ENCODE results near the gene ATG2A.

The ATG2A gene

DNA sequence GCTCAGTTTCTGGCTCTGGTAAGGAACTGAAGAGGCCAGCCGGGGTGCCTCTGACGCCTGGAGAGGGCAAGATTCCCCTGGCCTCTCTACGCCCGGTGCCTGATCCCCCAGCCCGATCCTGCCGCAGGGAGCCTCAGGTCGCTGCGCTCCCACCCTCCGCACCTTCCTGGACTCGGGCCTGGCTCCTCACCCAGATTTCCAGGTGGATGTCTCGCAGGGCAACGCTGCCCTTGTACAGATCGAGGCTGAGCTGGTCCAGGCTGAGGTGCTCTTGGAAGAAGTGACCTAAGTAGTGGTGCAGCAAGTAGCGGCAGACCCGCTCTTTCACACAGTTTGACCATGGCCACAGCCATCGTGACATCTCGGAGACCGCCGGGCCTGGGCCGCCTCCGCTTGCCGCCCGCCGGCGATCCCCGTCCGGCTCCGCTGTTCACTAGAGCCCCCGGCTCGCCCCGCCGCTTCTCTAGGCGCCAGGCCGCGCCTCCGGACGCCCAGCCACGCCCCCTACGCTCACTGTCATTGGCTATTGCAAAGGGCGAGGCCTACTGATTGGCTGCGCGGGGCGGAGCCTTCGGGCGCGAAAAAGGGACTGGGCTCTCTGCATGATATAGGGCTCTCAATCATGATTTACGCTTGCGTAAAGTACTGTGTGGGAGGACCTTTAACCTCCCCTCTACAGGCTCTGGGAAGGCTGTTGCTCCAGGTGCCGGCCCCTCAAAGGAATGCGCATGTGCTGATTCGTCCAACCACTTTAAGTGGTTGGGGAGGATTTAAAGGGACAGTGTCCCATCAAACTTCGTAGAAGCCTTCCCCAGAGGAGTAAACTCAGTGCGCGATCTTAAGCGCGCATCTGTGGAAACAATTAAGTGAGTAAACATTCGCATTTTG lies at the start of gene ATG2A:
TSS of gene ATG2A (minus strand) at position 435 of the 888 bp plus-strand sequence. CDS start at position 361, 74 bp downstream.
- peak; percentile 99 for DNase-seq

DNA sequence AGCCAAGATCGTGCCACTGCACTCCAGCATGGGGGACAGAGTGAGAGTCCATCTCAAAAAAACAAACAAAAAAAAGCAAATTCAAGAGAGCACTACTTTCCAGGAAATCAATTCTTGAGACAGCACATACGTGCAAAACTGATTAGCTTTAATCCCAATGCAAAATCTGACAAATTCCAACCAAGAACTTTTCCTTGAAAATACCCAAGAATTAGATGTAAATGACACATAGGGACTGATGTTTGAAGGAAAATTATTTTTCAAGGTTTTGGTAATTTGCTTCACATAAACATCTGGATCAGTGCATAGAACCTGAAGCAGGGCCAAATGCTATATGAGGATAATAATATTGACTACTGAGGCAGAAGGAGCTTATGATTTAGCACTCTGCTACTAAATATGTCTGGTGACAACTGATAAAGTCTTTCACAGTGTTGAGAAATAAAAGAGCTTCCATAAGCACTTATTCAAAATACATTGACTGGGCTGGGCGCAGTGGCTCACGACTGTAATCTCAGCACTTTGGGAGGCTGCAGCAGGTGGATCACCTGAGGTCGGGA lies 46.1 kb upstream of the ATG2A start:
- no peak for DNase-seq

DNA sequence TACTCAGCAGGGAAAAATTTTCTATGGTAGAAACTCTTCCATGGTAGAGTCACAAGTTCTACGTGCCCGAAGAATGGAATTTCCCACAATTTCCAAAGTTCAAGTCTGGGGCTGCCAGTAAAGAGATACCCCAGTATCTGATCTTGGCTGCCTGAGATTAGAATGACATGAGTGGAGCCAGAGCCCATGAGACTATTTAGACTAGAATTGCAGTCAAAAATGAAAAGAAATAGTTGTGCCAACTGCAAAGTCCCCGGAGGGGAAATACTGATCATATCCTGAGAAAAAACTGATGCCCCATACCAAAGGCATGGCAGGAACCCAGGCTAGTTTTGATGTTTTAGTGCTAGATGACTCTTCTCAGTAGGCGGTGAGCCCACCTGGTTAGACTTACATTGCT lies 43.7 kb upstream of the ATG2A start:
- DNase-seq, result no peak

DNA sequence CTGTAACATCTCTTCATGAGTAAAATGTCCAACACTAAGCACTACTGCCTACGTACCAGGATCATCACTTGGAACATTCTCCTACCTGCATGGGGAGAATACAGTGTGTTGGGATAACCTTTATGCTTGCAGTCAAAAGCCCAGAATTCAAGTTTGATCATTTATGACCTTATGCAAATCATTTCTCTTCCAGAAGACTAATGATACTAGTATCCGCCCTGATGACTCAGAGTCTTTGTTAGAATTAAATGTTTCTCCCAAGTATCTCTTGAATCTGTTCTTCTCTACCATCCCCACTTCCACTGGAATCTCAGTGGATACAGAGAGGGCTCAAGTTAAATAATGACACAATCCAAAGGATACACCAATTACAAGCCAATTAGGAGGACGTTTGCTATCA lies 42.5 kb upstream of the ATG2A start:
- no peak for DNase-seq

DNA sequence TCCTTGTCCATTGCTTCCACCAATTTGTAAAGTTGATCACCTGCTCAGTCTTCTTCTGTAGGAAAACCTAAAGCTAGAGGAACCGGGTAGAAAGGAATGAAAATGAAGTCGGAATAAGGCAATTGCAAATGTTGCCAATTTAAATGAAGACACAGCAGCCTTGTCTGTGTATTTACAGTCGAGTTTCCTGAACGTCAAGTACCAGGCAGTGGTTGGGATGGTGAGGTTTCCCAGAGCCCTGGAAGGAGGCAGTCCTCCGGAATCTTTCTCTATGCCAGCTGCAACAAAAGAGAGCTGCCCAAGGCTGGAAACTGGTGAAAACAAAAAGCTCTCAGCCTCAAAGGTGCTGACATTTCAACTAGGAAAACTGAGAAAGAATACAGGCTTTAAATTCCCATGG lies 37.2 kb upstream of the ATG2A start:
- DNase-seq, result no peak

DNA sequence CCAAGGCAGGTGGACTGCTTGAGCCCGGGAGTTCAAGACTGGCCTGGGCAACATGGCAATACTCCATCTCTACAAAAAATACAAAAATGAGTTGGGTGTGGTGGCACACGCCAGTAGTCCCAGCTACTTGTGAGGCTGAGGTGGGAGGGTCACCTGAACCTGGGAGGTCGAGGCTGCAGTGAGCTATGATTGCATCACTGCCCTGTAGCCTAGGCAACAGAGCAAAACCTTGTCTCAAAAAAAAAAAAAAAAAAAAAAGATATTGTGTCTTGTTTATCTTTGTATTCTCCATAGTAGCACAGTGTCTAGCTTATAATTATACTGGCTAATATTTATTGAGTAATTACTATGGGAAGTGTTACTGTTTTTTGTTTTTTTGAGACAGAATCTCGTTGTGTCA lies 34.5 kb upstream of the ATG2A start:
- DNase-seq, result no peak

DNA sequence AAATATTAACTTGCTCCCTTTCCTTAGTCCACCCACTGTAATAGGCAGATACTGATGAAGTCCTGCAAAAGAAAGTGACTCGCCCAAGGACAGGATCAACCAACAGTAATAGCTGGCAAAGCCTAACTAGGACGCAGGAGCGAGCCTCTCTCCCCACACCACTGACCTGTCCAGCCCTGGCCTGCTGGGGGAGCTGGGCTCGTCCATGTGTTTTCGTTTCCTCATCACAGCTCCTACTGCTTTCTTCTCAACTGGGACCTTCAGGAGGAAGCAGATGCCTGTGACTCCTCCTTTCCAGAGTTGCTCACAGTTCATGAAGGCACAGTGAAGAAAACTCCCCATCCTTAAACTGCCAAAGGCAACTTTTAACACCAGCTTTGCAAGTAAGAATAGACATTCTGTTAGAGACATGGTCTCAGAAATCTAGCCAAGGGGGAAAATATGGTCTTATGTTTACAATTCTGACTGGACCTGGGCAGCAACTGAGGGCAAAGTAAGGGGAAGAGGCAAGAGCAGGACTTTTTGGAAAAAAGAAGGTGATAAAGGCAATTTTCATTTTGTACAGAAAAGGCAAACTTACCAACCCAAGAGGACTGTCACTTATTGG lies 30.3 kb upstream of the ATG2A start:
- no peak for DNase-seq

DNA sequence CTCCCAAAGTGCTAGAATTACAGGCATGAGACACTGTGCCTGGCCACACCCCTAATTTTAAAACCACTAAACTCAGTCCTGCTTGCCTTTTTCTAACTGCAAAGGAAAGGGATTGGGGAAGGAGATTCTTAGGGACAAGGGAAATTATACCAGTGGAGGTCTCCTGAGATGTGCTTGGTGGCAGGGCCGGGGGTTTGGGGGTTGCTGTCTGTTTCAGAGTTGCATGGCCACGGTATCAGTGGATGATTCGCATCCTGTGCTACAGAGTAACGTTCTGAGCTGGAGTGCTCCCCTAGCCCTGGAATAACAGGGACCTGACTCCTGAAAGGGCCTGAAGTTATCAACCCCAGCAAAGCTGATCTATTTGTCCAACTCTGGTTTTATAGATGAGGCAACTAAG lies 19.5 kb upstream of the ATG2A start:
- DNase-seq, result no peak

DNA sequence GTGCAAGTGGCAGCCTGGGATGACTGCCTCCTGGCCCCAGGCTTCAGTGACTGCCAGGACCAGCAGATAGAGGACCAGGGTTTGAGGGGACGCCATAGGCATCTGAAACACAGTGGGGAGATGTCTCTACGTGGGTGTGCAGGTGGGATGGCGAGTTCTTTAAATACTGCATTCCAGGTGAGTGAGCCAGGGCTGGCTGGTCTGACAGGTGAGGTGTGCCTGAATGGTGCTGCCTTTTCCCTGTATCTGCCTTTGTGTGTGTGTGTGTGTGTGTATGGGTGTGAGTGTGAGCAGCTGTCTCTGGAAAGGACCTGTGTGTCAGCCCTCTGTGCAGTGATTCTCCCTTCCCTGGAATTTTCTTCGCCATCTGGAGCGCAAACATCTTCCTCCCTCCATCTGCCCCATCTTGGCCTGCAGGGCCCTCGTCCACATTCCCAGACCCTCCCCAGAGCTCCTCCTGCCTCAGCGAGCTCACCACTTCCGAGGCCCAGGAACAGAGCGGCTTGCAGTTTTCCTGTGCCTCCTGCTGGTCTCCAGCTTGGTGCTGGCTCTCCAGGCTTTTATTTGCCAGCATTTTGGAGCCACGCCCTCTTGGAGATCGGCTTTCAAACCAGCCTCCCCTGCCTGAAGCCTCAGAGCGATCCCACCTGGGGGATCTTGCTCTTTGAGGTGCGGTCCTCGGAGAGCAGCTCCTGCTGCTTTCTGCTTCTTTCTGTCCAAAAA lies 18.5 kb upstream of the ATG2A start, which contains the start of gene GPHA2:
TSS of gene GPHA2 (minus strand) at position 535 of the 723 bp plus-strand sequence. CDS start at position 102, 433 bp downstream.
- DNase-seq, result no peak

DNA sequence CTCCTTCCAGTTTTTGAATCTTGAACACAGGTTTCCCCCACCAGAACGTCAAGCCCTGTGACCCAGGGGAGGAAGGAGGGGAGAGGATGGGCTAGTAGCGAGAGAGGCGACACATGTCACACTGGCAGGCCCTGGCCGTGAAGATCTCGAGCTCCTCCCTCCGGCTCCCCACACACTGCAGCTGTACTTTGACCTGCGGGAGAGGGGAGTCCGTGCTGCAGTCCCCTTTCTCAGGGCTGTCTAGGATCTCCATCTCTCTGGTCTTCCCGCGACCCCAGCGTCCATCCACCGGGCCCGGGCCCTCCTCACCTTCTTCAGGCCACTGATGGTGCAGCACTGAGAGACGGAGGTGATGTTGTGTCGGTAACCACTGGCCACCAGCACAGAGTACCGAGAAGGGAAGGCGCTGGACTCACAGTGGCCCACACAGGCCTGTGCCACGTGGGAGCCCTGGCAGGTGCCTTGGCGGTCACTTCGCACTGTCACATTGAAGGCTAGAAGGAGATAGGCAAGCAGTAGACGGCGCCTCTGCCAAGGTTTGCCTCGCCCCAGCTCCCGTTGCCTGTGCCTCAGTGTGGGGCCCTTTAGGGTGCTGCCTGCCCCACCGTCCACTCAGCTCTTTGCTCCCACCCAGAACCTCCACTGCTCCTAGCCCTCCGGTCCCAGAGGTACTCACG lies 17.8 kb upstream of the ATG2A start:
- DNase-seq, result no peak

DNA sequence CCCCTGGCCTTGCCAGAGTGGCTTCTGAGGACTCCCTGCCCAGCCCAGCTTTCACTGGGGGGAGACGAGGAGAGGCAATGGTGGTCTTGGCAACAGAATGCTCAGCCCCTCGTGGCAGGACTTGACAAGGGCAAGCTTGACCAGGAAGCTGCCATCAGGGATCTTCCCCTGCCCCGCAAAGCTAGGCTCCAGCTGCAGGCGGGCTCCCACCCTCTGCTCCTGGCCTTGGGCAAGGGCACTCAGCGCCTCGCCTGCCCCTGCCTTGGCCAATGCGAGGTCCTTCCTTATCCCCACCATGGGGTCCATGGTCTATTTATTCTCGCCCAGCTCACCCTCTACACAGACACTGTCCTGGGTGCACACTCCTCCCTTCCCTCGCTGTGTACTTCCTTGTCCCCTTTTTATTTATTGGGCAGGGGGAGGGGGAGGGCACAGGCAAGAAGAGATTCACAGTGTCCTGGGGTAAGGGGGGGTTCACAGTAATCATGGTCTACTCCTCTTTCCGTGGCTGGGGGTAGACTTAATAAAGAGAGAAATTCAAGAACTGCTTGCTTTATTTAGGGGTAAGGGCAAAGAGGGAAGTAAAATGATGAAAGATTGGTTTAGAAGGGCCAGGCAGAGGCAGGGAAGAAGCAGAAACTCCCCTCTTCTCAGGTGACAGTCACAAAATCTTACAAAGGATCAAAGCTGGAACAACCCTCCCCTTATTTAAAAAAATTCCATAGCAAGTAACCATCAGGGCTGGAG lies 17.1 kb upstream of the ATG2A start:
- DNase-seq, result no peak

DNA sequence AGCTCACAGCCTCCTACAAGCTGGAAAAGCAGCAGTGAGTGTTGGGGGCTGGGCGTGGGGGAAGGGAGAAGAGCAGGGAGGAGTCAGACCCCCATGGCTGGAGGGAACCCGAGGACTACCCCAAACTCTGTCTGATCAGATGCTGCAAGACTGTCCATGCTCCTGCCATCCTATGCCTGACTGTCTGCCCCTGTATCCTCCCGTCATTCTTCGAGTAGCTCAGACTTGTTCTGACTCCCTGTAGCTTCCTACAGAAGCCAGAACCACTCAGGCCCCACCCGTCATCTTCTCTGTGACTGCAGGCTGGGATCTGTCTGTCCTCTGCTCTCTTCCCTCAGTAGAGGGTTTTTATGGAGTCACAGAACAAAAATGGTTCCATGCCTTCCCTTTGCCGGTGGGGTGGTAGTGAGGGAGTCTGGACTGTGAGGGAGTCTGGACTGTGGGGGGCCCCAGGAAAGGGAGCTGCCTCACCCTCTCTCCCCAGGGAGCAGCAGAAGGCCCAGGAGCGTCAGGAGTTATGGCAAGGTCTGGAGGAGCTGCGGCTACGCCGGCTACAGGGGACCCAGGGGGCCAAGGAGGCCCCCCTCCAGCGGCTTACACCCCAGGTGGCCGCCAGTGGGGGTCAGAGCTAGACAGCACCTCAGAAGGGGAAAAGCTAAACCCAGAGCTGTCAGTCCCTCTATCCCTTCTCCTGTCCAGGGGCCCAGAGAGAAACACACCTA lies 16.4 kb upstream of the ATG2A start:
- no peak for DNase-seq

DNA sequence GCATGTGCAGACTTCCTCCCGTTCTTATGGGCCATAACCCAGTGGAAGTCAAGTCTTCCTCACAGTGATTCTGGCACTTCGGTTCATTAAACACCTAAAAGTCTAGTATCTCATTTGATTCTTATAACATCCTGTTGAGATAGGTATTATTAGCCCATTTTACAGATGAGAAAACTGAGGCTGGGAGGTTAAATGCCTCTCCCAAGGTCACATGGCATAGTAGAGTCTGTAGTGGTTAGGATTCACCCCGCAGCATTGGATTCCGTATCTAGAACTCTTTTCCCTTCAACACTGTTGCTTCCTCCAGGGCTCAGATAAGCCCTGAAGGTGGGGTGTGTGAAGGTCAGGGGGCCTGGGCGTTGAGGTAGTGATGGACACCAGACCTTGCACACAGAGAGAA lies 15.3 kb upstream of the ATG2A start:
- DNase-seq, result no peak

DNA sequence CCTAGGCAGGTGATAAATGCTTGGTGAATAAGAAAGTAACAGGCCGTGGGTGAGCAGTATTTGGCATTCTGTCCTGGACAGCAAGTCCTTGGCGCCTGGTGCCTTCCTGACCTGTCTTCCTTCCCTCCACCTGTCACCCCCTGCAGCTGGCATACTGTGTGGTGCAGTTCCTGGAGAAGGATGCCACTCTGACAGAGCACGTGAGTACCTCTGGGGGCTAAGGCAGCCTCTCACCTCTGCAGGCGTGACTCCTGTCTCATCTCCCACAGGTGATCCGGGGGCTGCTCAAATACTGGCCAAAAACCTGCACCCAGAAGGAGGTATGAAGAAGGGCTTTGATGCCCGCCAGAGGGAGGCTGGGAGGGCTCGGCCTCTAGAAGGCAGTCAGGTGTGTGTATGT lies 14.3 kb upstream of the ATG2A start:
- DNase-seq, result no peak

DNA sequence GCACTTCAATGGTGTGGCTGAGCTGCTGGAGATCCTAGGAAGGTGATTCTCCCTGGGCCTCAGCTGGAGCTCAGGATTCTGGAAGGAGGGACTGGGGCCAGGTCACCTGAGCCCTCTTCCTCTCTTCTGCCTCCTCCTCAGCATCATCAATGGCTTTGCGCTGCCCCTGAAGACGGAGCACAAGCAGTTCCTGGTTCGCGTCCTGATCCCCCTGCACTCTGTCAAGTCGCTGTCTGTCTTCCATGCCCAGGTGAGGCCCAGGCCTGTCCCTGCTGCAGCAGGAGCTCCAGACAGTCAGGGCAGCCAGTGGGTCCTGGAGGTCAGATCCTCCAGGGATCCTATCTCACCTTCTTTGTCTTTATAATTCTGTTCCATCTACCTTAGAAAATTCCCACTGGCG lies 13.3 kb upstream of the ATG2A start:
- no peak for DNase-seq

DNA sequence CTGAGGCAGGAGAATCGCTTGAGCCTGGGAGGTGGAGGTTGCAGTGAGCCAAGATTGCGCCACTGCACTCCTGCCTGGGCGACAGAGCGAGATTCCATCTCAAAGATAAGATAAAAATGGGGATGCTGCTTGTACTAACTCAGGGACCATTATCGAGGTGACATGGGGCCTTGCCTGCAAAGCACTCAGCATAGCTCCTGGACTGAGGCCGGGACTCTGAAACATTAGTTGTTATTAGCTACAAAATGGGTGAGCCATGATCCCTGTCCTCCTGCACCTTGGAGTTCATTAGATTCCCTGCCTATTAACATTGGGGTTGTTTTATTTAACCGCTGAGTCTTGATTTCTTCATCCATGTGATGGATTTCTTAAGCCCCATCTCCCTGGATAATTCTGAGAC lies 12.6 kb upstream of the ATG2A start:
- DNase-seq, result no peak

DNA sequence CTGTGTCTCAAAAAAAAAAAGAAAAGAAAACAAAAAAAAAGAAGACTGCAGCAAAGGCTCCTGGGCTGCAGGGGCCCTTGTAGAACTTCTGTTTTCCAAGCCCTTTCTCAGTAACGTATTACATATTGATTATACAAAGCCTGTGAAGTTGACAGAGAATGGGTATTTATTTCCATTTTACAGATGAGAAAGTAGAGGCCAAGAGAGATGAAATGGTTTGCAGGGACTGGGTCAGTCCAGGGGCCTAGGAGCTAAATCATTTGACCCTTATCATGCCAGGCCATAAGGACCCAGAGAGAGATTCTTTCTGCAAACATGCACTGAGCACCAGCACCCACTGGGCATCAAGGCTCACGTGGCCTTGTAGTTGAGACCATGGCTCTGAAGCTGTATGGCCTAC lies 11.9 kb upstream of the ATG2A start:
- no peak for DNase-seq

DNA sequence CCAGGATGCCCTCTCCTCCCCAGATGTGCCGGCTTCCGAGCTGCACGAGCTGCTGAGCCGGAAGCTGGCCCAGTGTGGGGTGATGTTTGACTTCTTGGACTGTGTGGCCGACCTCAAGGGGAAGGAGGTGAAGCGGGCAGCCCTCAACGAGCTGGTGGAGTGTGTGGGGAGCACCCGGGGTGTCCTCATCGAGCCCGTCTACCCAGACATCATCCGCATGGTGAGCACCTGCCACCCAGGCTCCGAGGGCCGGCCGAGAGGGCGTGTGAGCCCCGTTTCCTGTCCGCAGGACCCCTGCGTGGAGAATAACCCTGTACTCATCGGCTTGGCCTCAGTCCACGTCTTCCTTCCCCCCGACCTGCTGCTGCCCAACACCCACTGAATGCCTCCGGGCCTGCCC lies 9.7 kb upstream of the ATG2A start:
- DNase-seq, result no peak

DNA sequence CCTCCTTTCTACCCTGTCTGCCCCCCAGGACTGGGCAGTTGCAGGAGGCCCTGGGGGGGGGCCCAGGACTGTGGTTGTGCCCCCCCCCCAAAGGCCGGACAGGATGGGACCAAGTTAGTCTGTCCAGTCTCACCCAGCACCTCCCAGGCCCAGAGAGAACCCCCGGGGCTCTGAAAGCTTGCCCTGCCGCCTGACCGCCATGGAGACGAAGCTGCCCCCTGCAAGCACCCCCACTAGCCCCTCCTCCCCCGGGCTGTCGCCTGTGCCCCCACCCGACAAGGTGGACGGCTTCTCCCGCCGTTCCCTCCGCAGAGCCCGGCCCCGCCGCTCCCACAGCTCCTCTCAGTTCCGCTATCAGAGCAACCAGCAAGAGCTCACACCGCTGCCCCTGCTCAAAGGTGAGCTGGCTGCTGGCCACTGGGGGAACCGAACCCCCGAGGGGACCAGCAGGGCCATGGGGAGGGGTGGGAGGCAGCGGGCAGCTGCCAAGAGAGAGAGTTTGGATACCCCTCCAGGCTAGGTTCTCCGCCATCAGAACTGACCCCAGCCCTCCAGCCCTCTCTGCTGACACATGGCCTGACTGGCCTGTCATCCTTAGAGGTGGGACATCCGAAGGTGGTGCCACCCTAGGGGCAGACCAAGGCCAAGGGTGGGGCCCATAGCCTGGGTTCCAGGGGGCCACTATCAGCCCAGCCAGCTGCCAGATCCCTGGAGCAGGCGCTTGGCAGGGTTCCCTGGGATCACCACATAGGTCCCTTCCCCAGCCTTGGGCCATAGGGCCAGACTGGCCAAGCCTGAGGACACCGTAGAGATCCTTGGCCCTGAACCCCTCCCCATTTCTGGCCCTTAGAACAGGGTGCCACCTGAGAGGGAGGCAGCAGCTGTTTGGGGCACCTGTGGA lies 8.8 kb upstream of the ATG2A start:
- no peak for DNase-seq

DNA sequence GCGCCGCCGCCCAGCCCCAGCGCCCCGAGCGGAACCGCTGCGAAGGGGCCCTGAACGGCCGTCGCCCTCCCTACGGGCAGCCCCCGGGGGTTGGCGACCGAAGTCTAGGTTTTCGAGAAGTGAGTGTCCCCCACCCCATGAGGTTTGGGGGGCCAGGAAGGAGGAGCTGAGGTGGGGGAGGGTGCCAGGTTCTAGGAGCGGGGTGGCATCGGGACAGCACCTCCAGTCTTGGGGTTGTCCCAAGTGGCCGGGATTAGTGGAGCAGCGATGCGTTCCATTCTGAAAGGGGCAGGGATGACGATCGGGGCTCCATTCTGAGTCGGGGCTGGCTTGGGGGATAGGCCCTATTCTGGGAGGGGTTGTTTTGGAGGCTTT lies 7.9 kb upstream of the ATG2A start:
- no peak for DNase-seq

Data from activated naive CD4-positive, alpha-beta T cell treated with anti-CD3 and anti-CD28 coated beads, Interleukin-2, amount 50 U/mL, for 16 hours (primary cell).